OCI-LY7 (cell line): ENCODE data around the gene NIF3L1. TPM values are rescaled to one million over a fixed set of nuclear protein-coding genes. Genes with fewer than 3 reads are reported as not detected.

Source experiments
- BruUV-seq: library from RNA; stranded (reverse); fragments of 400-500 nt; replicated peaks from 2 replicates; lab custom pipeline; 2021; lab: Mats Ljungman, UMichigan
- CTCF ChIA-PET: fragments of 300-600 bp; sonication (Branson Sonifier 250); formaldehyde crosslinking; loops from one replicate; lab custom pipeline; 2022; ENCODE audit warnings: antibody characterized with exemption; ENCODE audit not compliant: unreplicated experiment; lab: Charles Lee
- POLR2A ChIA-PET: fragments of 300-600 bp; sonication (Branson Sonifier 250); formaldehyde crosslinking; loops from one replicate; lab custom pipeline; 2022; ENCODE audit warnings: antibody characterized with exemption; lab: Charles Lee
- DNase-seq: peaks from one replicate; pipeline ENCODE4 v3.0.0-alpha.2; 2015; ENCODE audit warnings: low spot score
- H2AFZ ChIP-seq: fragments of 200-600 bp; sonication (generic), shearing (Covaris generic); 2 replicates; pipeline ENCODE4 v1.6.1; 2014; ENCODE audit warnings: mild to moderate bottlenecking, antibody characterized with exemption, low read length, moderate library complexity
- H3K27ac ChIP-seq: fragments of 200-600 bp; sonication (generic); 2 replicates; pipeline ENCODE4 v1.5.1; 2014; ENCODE audit warnings: mixed run types, low read depth, mild to moderate bottlenecking, moderate library complexity, low read length, inconsistent platforms; ENCODE audit not compliant: poor library complexity, severe bottlenecking
- H3K36me3 ChIP-seq: fragments of 200-600 bp; sonication (generic); 2 replicates; pipeline ENCODE4 v1.6.1; 2014; ENCODE audit warnings: mild to moderate bottlenecking, antibody characterized with exemption, low read length, moderate library complexity, mixed read lengths; ENCODE audit not compliant: insufficient read depth
- H3K4me1 ChIP-seq: fragments of 200-600 bp; sonication (generic); 2 replicates; pipeline ENCODE4 v1.5.1; 2014; ENCODE audit warnings: mild to moderate bottlenecking, low read length; ENCODE audit not compliant: insufficient read depth, poor library complexity, severe bottlenecking
- H3K4me2 ChIP-seq: fragments of 200-600 bp; sonication (generic); 2 replicates; pipeline ENCODE4 v1.6.1; 2014; ENCODE audit warnings: mild to moderate bottlenecking, low read length
- H3K4me3 ChIP-seq: fragments of 200-600 bp; sonication (generic); 2 replicates; pipeline ENCODE4 v1.5.1; 2014; ENCODE audit warnings: mild to moderate bottlenecking, low read depth, low read length; ENCODE audit not compliant: poor library complexity, severe bottlenecking
- H3K79me2 ChIP-seq: fragments of 200-600 bp; sonication (generic); 2 replicates; pipeline ENCODE4 v1.6.1; 2016; ENCODE audit warnings: low read depth, mild to moderate bottlenecking, low read length, moderate library complexity, mixed read lengths; ENCODE audit not compliant: insufficient read depth
- H3K9me2 ChIP-seq: fragments of 200-600 bp; sonication (generic); 2 replicates; pipeline ENCODE4 v1.6.1; 2016; ENCODE audit warnings: mild to moderate bottlenecking, low read length, mixed read lengths; ENCODE audit not compliant: insufficient read depth
- H3K9me3 ChIP-seq: fragments of 200-600 bp; sonication (generic); 2 replicates; pipeline ENCODE4 v1.6.1; 2014; ENCODE audit warnings: mild to moderate bottlenecking, mixed run types, low read length, mixed read lengths
- H4K20me1 ChIP-seq: fragments of 200-600 bp; sonication (generic); 2 replicates; pipeline ENCODE4 v1.6.1; 2014; ENCODE audit warnings: mild to moderate bottlenecking, antibody characterized with exemption, low read length, moderate library complexity, mixed read lengths; ENCODE audit not compliant: insufficient read depth
- EZH2phosphoT487 ChIP-seq: fragments of 200-600 bp; sonication (generic); IDR thresholded peaks from 2 replicates; pipeline ENCODE4 v1.6.1; 2018; ENCODE audit warnings: low read depth, borderline replicate concordance, mild to moderate bottlenecking, mixed run types, antibody characterized with exemption, low read length, moderate library complexity, mixed read lengths
- intact Hi-C: fragments of 100-400 bp; cut with micrococcal nuclease; formaldehyde crosslinking; loops from one replicate; pipeline ENCODE4 v1.10.0; 2022; ENCODE audit not compliant: unreplicated experiment
- total RNA-seq, 2 experiments: library from RNA; depleted of rRNA in 1 of 2; stranded (reverse); fragments of >200 nt in 1 of 2; shearing (Covaris generic) in 1 of 2; gene quantifications; 2 replicates each; pipeline ENCODE4 v1.2.3, GENCODE V29; 2014 to 2022
- TF ChIP-seq, protein P1 (sequence below): fragments of 200-600 bp; sonication (generic); conservative IDR thresholded peaks from 2 replicates; pipeline ENCODE4 v1.5.1; 2014; ENCODE audit warnings: mild to moderate bottlenecking, antibody characterized with exemption, low read length, moderate library complexity, mixed read lengths

Gene NIF3L1
- total RNA-seq, 2 experiments from 2014 or later = 60.4 to 68.4 TPM

DNA sequence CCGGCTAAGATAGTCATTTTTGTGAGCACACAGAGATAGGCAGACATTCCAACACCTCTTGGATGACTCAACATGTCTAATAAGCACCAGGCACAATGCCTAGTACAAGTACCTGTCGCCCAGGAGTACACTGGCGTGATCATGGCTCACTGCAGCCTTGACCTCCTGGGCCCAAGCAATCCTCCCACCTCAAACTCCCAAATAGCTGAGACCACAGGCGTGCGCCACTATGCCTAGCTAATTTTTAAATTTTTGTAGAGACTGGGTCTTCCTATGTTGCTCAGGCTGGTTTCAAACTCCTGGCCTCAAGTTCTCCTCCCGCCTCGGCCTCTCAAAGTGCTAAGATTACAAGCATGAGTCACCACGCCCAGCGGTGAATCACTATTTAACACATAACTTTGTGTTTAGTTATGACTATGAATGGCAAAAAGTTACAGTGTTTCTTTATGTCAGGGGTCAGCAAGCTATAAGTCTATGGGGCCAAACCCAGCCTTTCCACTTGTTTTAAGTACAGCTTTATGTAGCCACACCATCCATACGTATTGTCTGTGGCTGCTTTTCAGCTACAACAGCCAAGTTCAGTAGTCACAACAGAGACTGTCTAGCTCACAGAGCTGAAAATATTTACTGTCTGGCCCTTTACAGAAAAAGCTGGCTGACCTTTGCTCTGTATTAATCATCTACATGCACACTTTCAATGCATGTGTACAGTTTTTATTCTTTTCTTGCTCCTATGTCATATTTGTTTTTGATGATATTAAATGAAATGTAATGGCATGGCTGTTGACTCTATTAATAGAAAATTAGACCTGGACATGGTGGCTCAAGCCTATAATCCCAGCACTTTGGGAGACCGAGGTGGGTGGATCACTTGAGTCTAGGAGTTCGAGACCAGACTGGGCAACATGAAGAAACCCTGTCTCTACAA, 55.6 kb downstream of the NIF3L1 start:
- no peak overlapping the region for H3K27ac ChIP-seq
- no peaks in the 10 kb centered on the region for H3K9me2 ChIP-seq
- H3K4me3 ChIP-seq = no peak overlapping the region
- H3K9me3 ChIP-seq = no peaks in the 10 kb centered on the region
- BruUV-seq = no TSS peak
- H3K4me2 ChIP-seq = no peak overlapping the region
- ChIA-PET POLR2A (interaction anchor here (0.6 to 1.3 kb wide), 5 partner anchors 10 to 1756 kb away, joined by 3 to 5 read pairs (median 3); no protein-coding TSS in a partner anchor), CTCF (interaction anchor here (0.9 kb wide), 1 partner anchor 288 kb away, joined by 3 read pairs; no protein-coding TSS in a partner anchor)
- intact Hi-C loops = no loop called here
- peaks cover 90% of the 10 kb centered on the region for H3K36me3 ChIP-seq
- no peaks in the 10 kb centered on the region for H3K79me2 ChIP-seq
- H4K20me1 ChIP-seq = no peaks in the 10 kb centered on the region
- no peak for DNase-seq
- no peak overlapping the region for H2AFZ ChIP-seq
- no peak for TF ChIP-seq EZH2phosphoT487
- TF ChIP-seq, protein P1, sequence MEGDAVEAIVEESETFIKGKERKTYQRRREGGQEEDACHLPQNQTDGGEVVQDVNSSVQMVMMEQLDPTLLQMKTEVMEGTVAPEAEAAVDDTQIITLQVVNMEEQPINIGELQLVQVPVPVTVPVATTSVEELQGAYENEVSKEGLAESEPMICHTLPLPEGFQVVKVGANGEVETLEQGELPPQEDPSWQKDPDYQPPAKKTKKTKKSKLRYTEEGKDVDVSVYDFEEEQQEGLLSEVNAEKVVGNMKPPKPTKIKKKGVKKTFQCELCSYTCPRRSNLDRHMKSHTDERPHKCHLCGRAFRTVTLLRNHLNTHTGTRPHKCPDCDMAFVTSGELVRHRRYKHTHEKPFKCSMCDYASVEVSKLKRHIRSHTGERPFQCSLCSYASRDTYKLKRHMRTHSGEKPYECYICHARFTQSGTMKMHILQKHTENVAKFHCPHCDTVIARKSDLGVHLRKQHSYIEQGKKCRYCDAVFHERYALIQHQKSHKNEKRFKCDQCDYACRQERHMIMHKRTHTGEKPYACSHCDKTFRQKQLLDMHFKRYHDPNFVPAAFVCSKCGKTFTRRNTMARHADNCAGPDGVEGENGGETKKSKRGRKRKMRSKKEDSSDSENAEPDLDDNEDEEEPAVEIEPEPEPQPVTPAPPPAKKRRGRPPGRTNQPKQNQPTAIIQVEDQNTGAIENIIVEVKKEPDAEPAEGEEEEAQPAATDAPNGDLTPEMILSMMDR = no peak
- H3K4me1 ChIP-seq = no peaks in the 10 kb centered on the region

- Histone ChIP-seq H4K20me1 (no peaks in the 10 kb centered on the region), H3K36me3 (peaks cover 88% of the 10 kb centered on the region), H3K79me2 (no peaks in the 10 kb centered on the region), H3K9me3 (no peaks in the 10 kb centered on the region), H3K9me2 (no peaks in the 10 kb centered on the region), H3K4me2 (no peak overlapping the region), H2AFZ (no peak overlapping the region), H3K4me3 (no peak overlapping the region), H3K27ac (no peak overlapping the region), H3K4me1 (no peaks in the 10 kb centered on the region)
- TF ChIP-seq, protein P1 = no peak
- TF ChIP-seq EZH2phosphoT487 = no peak
- POLR2A ChIA-PET = interaction anchor here (0.6 to 1.3 kb wide), 7 partner anchors 11 to 1755 kb away, joined by 3 to 5 read pairs (median 3); no protein-coding TSS in a partner anchor
- CTCF ChIA-PET = interaction anchor here (0.9 kb wide), 1 partner anchor 287 kb away, joined by 3 read pairs; no protein-coding TSS in a partner anchor
- no peak for DNase-seq
- intact Hi-C loops = no loop called here
- no TSS peak for BruUV-seq
Measured at GRCh38 chr2:200945395-200945729, 56.2 kb downstream of the NIF3L1 start.

- no peak overlapping the region for H3K27ac ChIP-seq
- no peak overlapping the region for H3K4me3 ChIP-seq
- no peaks in the 10 kb centered on the region for H3K79me2 ChIP-seq
- no peaks in the 10 kb centered on the region for H3K4me1 ChIP-seq
- TF ChIP-seq, protein P1 = no peak
- no peak for TF ChIP-seq EZH2phosphoT487
- no peaks in the 10 kb centered on the region for H4K20me1 ChIP-seq
- H2AFZ ChIP-seq = no peak overlapping the region
- H3K4me2 ChIP-seq = no peak overlapping the region
- peaks cover 87% of the 10 kb centered on the region for H3K36me3 ChIP-seq
- no peaks in the 10 kb centered on the region for H3K9me2 ChIP-seq
- DNase-seq = no peak
- ChIA-PET CTCF (no interaction called here), POLR2A (interaction anchor here (0.6 kb wide), 1 partner anchor 93 kb away, joined by 3 read pairs; no protein-coding TSS in a partner anchor)
- intact Hi-C loops = no loop called here
- BruUV-seq = no TSS peak
- H3K9me3 ChIP-seq = no peaks in the 10 kb centered on the region
Measured at GRCh38 chr2:200950378-200950777, 61.2 kb downstream of the NIF3L1 start.
